Liver (tissue), 9 donors: ENCODE data around the gene GPD1L. TPM values are rescaled to one million over a fixed set of nuclear protein-coding genes. Genes with fewer than 3 reads are reported as not detected.

Experiments
- DNase-seq: peaks from one replicate; pipeline ENCODE4 v3.0.0-alpha.2; 2017; ENCODE audit warnings: low spot score
- H3K27ac ChIP-seq, 2 donors: one replicate each; pipeline ENCODE4 v1.7.0; 2013; ENCODE audit warnings: inconsistent platforms in 2 of 2, low read length in 2 of 2, control low read depth in 1 of 2, low read depth in 1 of 2, mild to moderate bottlenecking in 1 of 2
- H3K27me3 ChIP-seq, 4 donors: one replicate each; pipeline versions ENCODE4 v1.6.1 to v1.7.0; 2013; ENCODE audit warnings: low read length in 3 of 4, inconsistent platforms in 1 of 4, mild to moderate bottlenecking in 1 of 4, moderate library complexity in 1 of 4; ENCODE audit not compliant: control insufficient read depth in 4 of 4, insufficient read depth in 4 of 4
- H3K36me3 ChIP-seq, 4 donors: one replicate each; pipeline versions ENCODE4 v1.6.1 to v1.7.0; 2013; ENCODE audit warnings: low read length in 3 of 4, mild to moderate bottlenecking in 3 of 4, low read depth in 1 of 4, moderate library complexity in 1 of 4; ENCODE audit not compliant: control insufficient read depth in 4 of 4, insufficient read depth in 3 of 4
- H3K4me1 ChIP-seq, 4 donors: one replicate each; pipeline versions ENCODE4 v1.6.1 to v1.7.0; 2013; ENCODE audit warnings: low read length in 3 of 4, mild to moderate bottlenecking in 3 of 4, moderate library complexity in 1 of 4; ENCODE audit not compliant: control insufficient read depth in 4 of 4, insufficient read depth in 4 of 4
- H3K4me3 ChIP-seq, 3 donors: one replicate each; pipeline versions ENCODE4 v1.6.1 to v1.7.0; 2013; ENCODE audit warnings: low read length in 3 of 3, control low read depth in 1 of 3, low read depth in 1 of 3, mild to moderate bottlenecking in 1 of 3
- H3K9ac ChIP-seq, 2 donors: one replicate each; pipeline ENCODE4 v1.7.0; 2013; ENCODE audit warnings: low read length in 2 of 2, mild to moderate bottlenecking in 2 of 2, moderate library complexity in 2 of 2, control low read depth in 1 of 2, low read depth in 1 of 2
- H3K9me3 ChIP-seq, 4 donors: one replicate each; pipeline versions ENCODE4 v1.6.1 to v1.7.0; 2013; ENCODE audit warnings: low read length in 3 of 4; ENCODE audit not compliant: control insufficient read depth in 4 of 4
- ATF3 ChIP-seq: IDR thresholded peaks from 2 replicates; pipeline ENCODE4 v1.6.1; 2016; ENCODE audit warnings: antibody characterized with exemption
- CTCF ChIP-seq: fragments of 150-350 bp; IDR thresholded peaks from 2 replicates; pipeline ENCODE4 v1.5.1; 2017; ENCODE audit warnings: improper control_type of control experiment, low read depth, low read length; ENCODE audit not compliant: missing input control
- EGR1 ChIP-seq, 2 donors: IDR thresholded peaks; 2 replicates each; pipeline ENCODE4 v1.6.1; 2016 to 2018; ENCODE audit warnings: antibody characterized with exemption in 2 of 2, low read depth in 2 of 2
- FOXA1 ChIP-seq: IDR thresholded peaks from 2 replicates; pipeline ENCODE4 v1.6.1; 2016; ENCODE audit warnings: antibody characterized with exemption
- FOXA2 ChIP-seq: IDR thresholded peaks from 2 replicates; pipeline ENCODE4 v1.6.1; 2016; ENCODE audit warnings: antibody characterized with exemption
- GABPA ChIP-seq, 2 donors: IDR thresholded peaks in 1 of 2; conservative IDR thresholded peaks in 1 of 2; 2 replicates each; pipeline ENCODE4 v1.6.1; 2016; ENCODE audit warnings: antibody characterized with exemption in 2 of 2, mild to moderate bottlenecking in 1 of 2, moderate library complexity in 1 of 2
- HNF4A ChIP-seq, 2 donors: conservative IDR thresholded peaks; 2 replicates each; pipeline ENCODE4 v1.6.1; 2016; ENCODE audit warnings: antibody characterized with exemption in 2 of 2, mild to moderate bottlenecking in 2 of 2
- HNF4G ChIP-seq: IDR thresholded peaks from 2 replicates; pipeline ENCODE4 v1.6.1; 2016; ENCODE audit warnings: antibody characterized with exemption
- JUND ChIP-seq, 2 donors: IDR thresholded peaks; 2 replicates each; pipeline ENCODE4 v1.6.1; 2016; ENCODE audit warnings: antibody characterized with exemption in 2 of 2
- NR2F2 ChIP-seq: IDR thresholded peaks from 2 replicates; pipeline ENCODE4 v1.6.1; 2016; ENCODE audit warnings: antibody characterized with exemption
- RAD21 ChIP-seq, 2 donors: IDR thresholded peaks; 2 replicates each; pipeline ENCODE4 v1.6.1; 2016; ENCODE audit warnings: antibody characterized with exemption in 2 of 2, mild to moderate bottlenecking in 2 of 2
- REST ChIP-seq: IDR thresholded peaks from 2 replicates; pipeline ENCODE4 v1.6.1; 2016; ENCODE audit warnings: antibody characterized with exemption, mild to moderate bottlenecking
- RXRA ChIP-seq, 2 donors: IDR thresholded peaks; 2 replicates each; pipeline ENCODE4 v1.6.1; 2017 to 2018; ENCODE audit warnings: antibody characterized with exemption in 2 of 2, mild to moderate bottlenecking in 1 of 2
- SP1 ChIP-seq: IDR thresholded peaks from 2 replicates; pipeline ENCODE4 v1.6.1; 2018; ENCODE audit warnings: antibody characterized with exemption, mild to moderate bottlenecking
- TAF1 ChIP-seq: conservative IDR thresholded peaks from 2 replicates; pipeline ENCODE4 v1.6.1; 2016; ENCODE audit warnings: antibody characterized with exemption, mild to moderate bottlenecking
- YY1 ChIP-seq: IDR thresholded peaks from 2 replicates; pipeline ENCODE4 v1.6.1; 2016; ENCODE audit warnings: antibody characterized with exemption, mild to moderate bottlenecking
- ZBTB33 ChIP-seq: IDR thresholded peaks from 2 replicates; pipeline ENCODE4 v1.6.1; 2016; ENCODE audit warnings: antibody characterized with exemption
- WGBS: extraction: QIAGEN DNeasy Blood & Tissue Kit; methylation state at CpG from one replicate; pipeline ENCODE4 v1.1.7; 2013; 5-methylcytosine and 5-hydroxymethylcytosine counted together
- polyA plus RNA-seq, 2 donors: library from polyadenylated mRNA; stranded (reverse) in 1 of 2; unstranded in 1 of 2; fragments of 200-250 nt in 1 of 2; fragments of >200 nt in 1 of 2; fragmentation: Nextera tagmentation in 1 of 2; extraction: Ambion mirVana in 1 of 2; gene quantifications; one replicate each; pipeline versions ENCODE4 v1.2.1 to v1.2.3, GENCODE V29; 2013 to 2015
- total RNA-seq, 2 donors: library from RNA; depleted of rRNA; stranded (reverse); fragments of >200 nt; gene quantifications; one replicate each; pipeline ENCODE4 v1.2.3, GENCODE V29; 2014
- TF ChIP-seq, protein P1 (sequence below): IDR thresholded peaks from 2 replicates; pipeline ENCODE4 v1.6.1; 2016; ENCODE audit warnings: antibody characterized with exemption
- donor health status: healthy.
- donor health status: healthy.
- donor health status: healthy.
- donor health status: healthy.
- donor health status: healthy.

Gene GPD1L
- total and polyA plus RNA-seq, 4 donors: 1.4 to 5.0 (median 3.1) TPM

DNA sequence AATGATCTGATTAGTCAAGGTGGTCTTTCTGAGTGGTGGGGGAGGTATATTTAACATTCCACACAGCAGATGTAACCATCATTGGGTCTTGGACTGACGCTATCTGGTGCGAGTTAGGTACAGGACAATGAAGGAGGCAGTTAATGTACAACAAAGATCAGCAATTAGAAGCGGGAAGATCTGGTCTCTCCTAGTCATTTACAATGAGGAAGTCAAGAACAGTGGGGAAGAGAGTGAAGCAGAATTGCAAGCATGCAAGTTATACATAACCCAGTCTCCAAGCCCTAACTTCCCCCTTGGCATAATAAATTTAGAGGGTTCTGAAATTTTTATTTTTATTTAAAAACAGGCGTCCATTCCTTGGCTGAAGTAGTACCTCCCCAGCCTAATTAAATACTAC is 14.1 kb downstream of the GPD1L start:
- DNase-seq: no peak
- H3K9me3 ChIP-seq: no peaks in the 10 kb centered on the region
- H3K4me3 ChIP-seq: no peak overlapping the region
- no peak overlapping the region for H3K27ac ChIP-seq
- H3K4me1 ChIP-seq: no peaks in the 10 kb centered on the region
- H3K27me3 ChIP-seq: no peaks in the 10 kb centered on the region
- WGBS: 77% methylated on average over 4 of the region's 4 CpGs
- H3K9ac ChIP-seq: no peak overlapping the region
- TF ChIP-seq ZBTB33: no peak
- TF ChIP-seq CTCF: no peak
- TF ChIP-seq RXRA (IDR thresholded peaks at IDR 0.05): no peak
- TF ChIP-seq RAD21 (IDR thresholded peaks at IDR 0.05): no peak
- TF ChIP-seq FOXA2: no peak
- TF ChIP-seq GABPA (IDR thresholded peaks at IDR 0.05 in 1 of 2, conservative IDR thresholded peaks at IDR 0.05 in 1 of 2): no peak
- TF ChIP-seq REST: no peak
- no peak for TF ChIP-seq HNF4G
- TF ChIP-seq EGR1 (IDR thresholded peaks at IDR 0.05; ENCODE audit: low read depth in 2 of 2): no peak
- TF ChIP-seq FOXA1: no peak
- no peak for TF ChIP-seq SP1
- TF ChIP-seq HNF4A (conservative IDR thresholded peaks at IDR 0.05): no peak
- TF ChIP-seq, protein P1, sequence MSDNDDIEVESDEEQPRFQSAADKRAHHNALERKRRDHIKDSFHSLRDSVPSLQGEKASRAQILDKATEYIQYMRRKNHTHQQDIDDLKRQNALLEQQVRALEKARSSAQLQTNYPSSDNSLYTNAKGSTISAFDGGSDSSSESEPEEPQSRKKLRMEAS: no peak
- no peak for TF ChIP-seq ATF3
- TF ChIP-seq JUND (IDR thresholded peaks at IDR 0.05): no peak
- no peak for TF ChIP-seq TAF1
- no peak for TF ChIP-seq YY1
- TF ChIP-seq NR2F2: no peak
- H3K36me3 ChIP-seq: no peaks in the 10 kb centered on the region

DNA sequence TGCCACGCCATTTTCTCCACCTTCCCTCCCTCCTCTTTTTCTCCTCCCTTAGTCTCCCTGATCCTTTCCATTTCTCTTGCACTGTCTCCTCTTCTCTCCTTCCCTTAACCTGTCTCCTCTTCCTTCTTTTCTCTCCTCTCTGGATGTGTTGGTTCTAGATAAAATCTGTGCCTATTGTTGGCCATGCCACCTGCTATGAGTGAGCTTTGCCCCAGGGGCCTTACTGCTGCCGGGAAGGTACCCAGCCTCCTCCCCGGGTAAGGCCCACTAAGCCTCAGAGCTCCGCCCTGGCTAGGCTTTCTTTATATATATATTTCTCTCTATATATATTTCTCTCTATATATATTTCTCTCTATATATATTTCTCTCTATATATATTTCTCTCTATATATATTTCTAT is 14.7 kb downstream of the GPD1L start:
- no peak overlapping the region for H3K9ac ChIP-seq
- H3K27me3 ChIP-seq: no peaks in the 10 kb centered on the region
- WGBS: 82% methylated on average over 4 of the region's 4 CpGs
- H3K27ac ChIP-seq: no peak overlapping the region
- H3K36me3 ChIP-seq: no peaks in the 10 kb centered on the region
- no peaks in the 10 kb centered on the region for H3K9me3 ChIP-seq
- no peak for TF ChIP-seq SP1
- no peak for TF ChIP-seq RAD21 (IDR thresholded peaks at IDR 0.05)
- no peak for TF ChIP-seq EGR1 (IDR thresholded peaks at IDR 0.05; ENCODE audit: low read depth in 2 of 2)
- TF ChIP-seq, protein P1: no peak
- no peak for TF ChIP-seq YY1
- TF ChIP-seq HNF4G: no peak
- TF ChIP-seq CTCF: no peak
- no peak for TF ChIP-seq NR2F2
- no peak for DNase-seq
- H3K4me1 ChIP-seq: no peaks in the 10 kb centered on the region
- H3K4me3 ChIP-seq: no peak overlapping the region
